Right cardiac atrium (tissue), 5 donors: ENCODE results near the gene METTL3. TPM values are rescaled to one million over a fixed set of nuclear protein-coding genes. Genes with fewer than 3 reads are reported as not detected.

Experiments used
- ATAC-seq, 2 donors: fragments of 200-7000 bp; cut with Tn5 transposase; one replicate each; pipeline versions ENCODE4 v1.8.0 to v1.9.1; 2020; ENCODE audit warnings: moderate library complexity in 2 of 2, mild to moderate bottlenecking in 1 of 2
- DNase-seq, 3 donors: peaks; one replicate each; pipeline ENCODE4 v3.0.0-alpha.2; 2020
- H3K27ac ChIP-seq: one replicate; pipeline ENCODE4 v1.5.1; 2013; ENCODE audit warnings: mild to moderate bottlenecking, low read length, control low read depth, moderate library complexity
- H3K27me3 ChIP-seq: one replicate; pipeline ENCODE4 v1.6.1; 2013; ENCODE audit not compliant: control insufficient read depth, insufficient read depth
- H3K4me1 ChIP-seq: one replicate; pipeline ENCODE4 v1.6.1; 2013; ENCODE audit warnings: low read length; ENCODE audit not compliant: control insufficient read depth, insufficient read depth
- H3K4me3 ChIP-seq: one replicate; pipeline ENCODE4 v1.5.1; 2013; ENCODE audit warnings: low read length, control low read depth
- H3K9me3 ChIP-seq: one replicate; pipeline ENCODE4 v1.6.1; 2013; ENCODE audit warnings: low read length; ENCODE audit not compliant: control insufficient read depth
- WGBS: extraction: QIAGEN DNeasy Blood & Tissue Kit; methylation state at CpG from one replicate; pipeline ENCODE4 v1.1.7; 2013; 5-methylcytosine and 5-hydroxymethylcytosine counted together
- intact Hi-C, 4 donors: fragments of 100-400 bp; cut with DNase I; formaldehyde crosslinking; loops; one replicate each; pipeline versions ENCODE4 v1.11.0 to v1.14.0; 2022 to 2023
- polyA plus RNA-seq: library from polyadenylated mRNA; stranded (reverse); fragments of 200-250 nt; gene quantifications from one replicate; pipeline ENCODE4 v1.2.3, GENCODE V29; 2013
- total RNA-seq, 4 donors: library from RNA; stranded (reverse); fragmentation: NEBNext Ultra II Directional; extraction: Animal tissue kit (Norgen Biotek cat#: 25700); gene quantifications; one replicate each; pipeline ENCODE4 v1.2.1, GENCODE V29; 2021
- donor health status: healthy with polysubstance abuse.
- donor health status: DM: no; HTN: yes; CAD: no.
- donor health status: DM: no; HTN: no; CAD: no.
- donor health status: DM: no; HTN: yes; CAD: no; lungs with severe emphysema.
- donor health status: DM: yes; HTN: yes; CAD: no.

The METTL3 gene
- total and polyA plus RNA-seq, 5 donors = 25.5 to 30.3 (median 27.9) TPM

GRCh38 chr14:21505012-21505553 is 6.1 kb downstream of the METTL3 start:
- H3K27ac ChIP-seq = no peak overlapping the region
- DNase-seq = no peak
- no peak overlapping the region for H3K4me3 ChIP-seq
- H3K27me3 ChIP-seq = no peaks in the 10 kb centered on the region
- intact Hi-C loops = loop anchor here in 1 of 4 donors (10.0 kb wide), 1 partner anchor 50 kb away; no protein-coding TSS in a partner anchor
- H3K4me1 ChIP-seq = no peaks in the 10 kb centered on the region
- H3K9me3 ChIP-seq = no peaks in the 10 kb centered on the region
- no peak for ATAC-seq

GRCh38 chr14:21503376-21503775 is 7.8 kb downstream of the METTL3 start:
- Histone ChIP-seq H3K27ac (no peak overlapping the region), H3K4me1 (no peaks in the 10 kb centered on the region), H3K4me3 (no peak overlapping the region), H3K9me3 (no peaks in the 10 kb centered on the region), H3K27me3 (no peaks in the 10 kb centered on the region)
- WGBS = 92% methylated on average over 4 of the region's 4 CpGs
- ATAC-seq (no peak), DNase-seq (no peak)
- intact Hi-C loops = loop anchor here in 1 of 4 donors (10.0 kb wide), 1 partner anchor 51 kb away; no protein-coding TSS in a partner anchor

- ATAC-seq = no peak
- no peaks in the 10 kb centered on the region for H3K4me1 ChIP-seq
- no peak overlapping the region for H3K4me3 ChIP-seq
- no peaks in the 10 kb centered on the region for H3K27me3 ChIP-seq
- no peaks in the 10 kb centered on the region for H3K9me3 ChIP-seq
- intact Hi-C loops = loop anchor here in 1 of 4 donors (10.0 kb wide), 1 partner anchor 53 kb away; no protein-coding TSS in a partner anchor
- DNase-seq = no peak
- 94% methylated on average over 5 of the region's 5 CpGs for WGBS
- H3K27ac ChIP-seq = no peak overlapping the region
Observed at GRCh38 chr14:21501568-21501967, 9.6 kb downstream of the METTL3 start.

GRCh38 chr14:21498540-21499526 is 12.3 kb downstream of the METTL3 start:
- H3K27me3 ChIP-seq = no peaks in the 10 kb centered on the region
- 64% methylated on average over 5 of the region's 5 CpGs for WGBS
- no peaks in the 10 kb centered on the region for H3K4me1 ChIP-seq
- no peaks in the 10 kb centered on the region for H3K9me3 ChIP-seq
- H3K27ac ChIP-seq = no peak overlapping the region
- DNase-seq = no peak
- intact Hi-C loops = no loop called here
- peak in 1 of 2 donors; percentile 34 for ATAC-seq
- no peak overlapping the region for H3K4me3 ChIP-seq

GRCh38 chr14:21496453-21496852 is 14.7 kb downstream of the METTL3 start:
- Histone ChIP-seq H3K27ac (no peak overlapping the region), H3K27me3 (no peaks in the 10 kb centered on the region), H3K9me3 (no peaks in the 10 kb centered on the region), H3K4me3 (no peak overlapping the region), H3K4me1 (no peaks in the 10 kb centered on the region)
- intact Hi-C loops = no loop called here
- 90% methylated on average over 2 of the region's 2 CpGs for WGBS
- no peak for DNase-seq
- ATAC-seq = no peak

GRCh38 chr14:21494902-21495762 is 16.0 kb downstream of the METTL3 start:
- ATAC-seq (no peak), DNase-seq (no peak)
- Histone ChIP-seq H3K27me3 (no peaks in the 10 kb centered on the region), H3K4me3 (no peak overlapping the region), H3K27ac (no peak overlapping the region), H3K9me3 (no peaks in the 10 kb centered on the region), H3K4me1 (no peaks in the 10 kb centered on the region)
- WGBS = 86% methylated on average over 2 of the region's 2 CpGs
- intact Hi-C loops = no loop called here

GRCh38 chr14:21486640-21487087 is 24.5 kb downstream of the METTL3 start:
- Histone ChIP-seq H3K4me3 (no peak overlapping the region), H3K27ac (no peak overlapping the region), H3K9me3 (no peaks in the 10 kb centered on the region), H3K4me1 (no peaks in the 10 kb centered on the region), H3K27me3 (no peaks in the 10 kb centered on the region)
- intact Hi-C loops = no loop called here
- ATAC-seq = no peak
- no peak for DNase-seq
- 83% methylated on average over 1 of the region's 1 CpG for WGBS

- under 1% methylated on average over 49 of the region's 49 CpGs for WGBS
- H3K27ac ChIP-seq = peak within 1 kb of the TSS; percentile 95
- no peaks in the 10 kb centered on the region for H3K27me3 ChIP-seq
- ATAC-seq (peak; percentile 99), DNase-seq (peak; percentile 94 to 96 (median 96))
- no peaks in the 10 kb centered on the region for H3K4me1 ChIP-seq
- no peaks in the 10 kb centered on the region for H3K9me3 ChIP-seq
- peak within 1 kb of the TSS; percentile 60 for H3K4me3 ChIP-seq
- intact Hi-C loops = no loop called here
Observed at GRCh38 chr14:21476925-21477681, 34.0 kb downstream of the METTL3 start, which contains the start of the genes RAB2B and TOX4. RAB2B (minus strand) TSS chr14:21476959; CDS start chr14:21476872, 87 bp downstream. TOX4 (plus strand) TSS chr14:21477195; CDS start chr14:21477279, 84 bp downstream.

GRCh38 chr14:21476523-21476924 is 34.6 kb downstream of the METTL3 start:
- Histone ChIP-seq H3K9me3 (no peaks in the 10 kb centered on the region), H3K27ac (peak overlapping the region; percentile 95), H3K27me3 (no peaks in the 10 kb centered on the region), H3K4me3 (peak overlapping the region; percentile 60), H3K4me1 (no peaks in the 10 kb centered on the region)
- under 1% methylated on average over 27 of the region's 27 CpGs for WGBS
- ATAC-seq (peak; percentile 92 to 93), DNase-seq (peak; percentile 87 to 95 (median 94))
- intact Hi-C loops = no loop called here
